Naive thymus-derived CD4-positive, alpha-beta T cell (primary cell): ENCODE measurements around the gene CNPY2. TPM values are rescaled to one million over a fixed set of nuclear protein-coding genes. Genes with fewer than 3 reads are reported as not detected.

Source experiments
- ATAC-seq: fragments of 150-1000 bp; cut with Tn5 transposase; 2 replicates; pipeline ENCODE4 v1.10.0; 2021; ENCODE audit warnings: mild to moderate bottlenecking, moderate library complexity
- CTCF ChIA-PET: fragments of 350-600 bp; sonication (Branson Sonifier 250); formaldehyde crosslinking; loops from one replicate; lab custom pipeline; 2021; ENCODE audit warnings: antibody characterized with exemption; lab: Charles Lee
- POLR2A ChIA-PET: fragments of 350-600 bp; sonication (Branson Sonifier 250); formaldehyde crosslinking; loops from one replicate; lab custom pipeline; 2021; ENCODE audit warnings: antibody characterized with exemption, inconsistent platforms; lab: Charles Lee
- DNase-seq, 9 donors: peaks; one replicate each; pipeline versions ENCODE4 v3.0.0 to v3.0.0-alpha.2; 2020 to 2022; ENCODE audit warnings: mixed read lengths in 1 of 9
- H3K27ac ChIP-seq: one replicate; pipeline ENCODE4 v1.7.0; 2013; ENCODE audit warnings: mild to moderate bottlenecking, low read depth, low read length, moderate library complexity
- H3K27me3 ChIP-seq, 2 donors: one replicate each; pipeline ENCODE4 v1.7.0; 2013; ENCODE audit warnings: low read length in 2 of 2, mild to moderate bottlenecking in 2 of 2, moderate library complexity in 2 of 2; ENCODE audit not compliant: control insufficient read depth in 2 of 2, insufficient read depth in 2 of 2
- H3K36me3 ChIP-seq, 3 experiments: 1 replicate in 2 of 3; 2 replicates in 1 of 3; pipeline ENCODE4 v1.7.0; 2013; ENCODE audit warnings: low read length in 3 of 3, mild to moderate bottlenecking in 3 of 3, moderate library complexity in 1 of 3; ENCODE audit not compliant: insufficient read depth in 3 of 3, control insufficient read depth in 2 of 3
- H3K4me1 ChIP-seq, 2 donors: one replicate each; pipeline ENCODE4 v1.7.0; 2013; ENCODE audit warnings: low read length in 2 of 2, mild to moderate bottlenecking in 2 of 2, moderate library complexity in 1 of 2; ENCODE audit not compliant: control insufficient read depth in 2 of 2, insufficient read depth in 2 of 2
- H3K4me3 ChIP-seq: 2 replicates; pipeline ENCODE4 v1.7.0; 2013; ENCODE audit warnings: mild to moderate bottlenecking, low read length
- H3K9me3 ChIP-seq, 3 experiments: 1 replicate in 2 of 3; 2 replicates in 1 of 3; pipeline ENCODE4 v1.7.0; 2013; ENCODE audit warnings: low read length in 3 of 3; ENCODE audit not compliant: control insufficient read depth in 2 of 3
- H3K27ac Mint-ChIP-seq, 9 donors: one replicate each; pipeline ENCODE4 v1.8.0; 2020 to 2022; ENCODE audit warnings: mixed read lengths in 9 of 9, mild to moderate bottlenecking in 8 of 9, moderate library complexity in 5 of 9, inconsistent platforms in 2 of 9
- H3K27me3 Mint-ChIP-seq, 5 donors: one replicate each; pipeline ENCODE4 v1.8.0; 2021 to 2022; ENCODE audit warnings: mixed read lengths in 5 of 5, mild to moderate bottlenecking in 1 of 5
- H3K36me3 Mint-ChIP-seq, 5 donors: one replicate each; pipeline ENCODE4 v1.8.0; 2020 to 2022; ENCODE audit warnings: mixed read lengths in 5 of 5, mild to moderate bottlenecking in 3 of 5, inconsistent platforms in 1 of 5
- H3K4me1 Mint-ChIP-seq, 7 donors: one replicate each; pipeline ENCODE4 v1.8.0; 2020 to 2022; ENCODE audit warnings: mixed read lengths in 7 of 7, mild to moderate bottlenecking in 3 of 7, inconsistent platforms in 1 of 7
- H3K4me3 Mint-ChIP-seq, 10 donors: one replicate each; pipeline ENCODE4 v1.8.0; 2020 to 2022; ENCODE audit warnings: mild to moderate bottlenecking in 10 of 10, mixed read lengths in 10 of 10, moderate library complexity in 6 of 10, inconsistent platforms in 2 of 10
- H3K9me3 Mint-ChIP-seq, 11 donors: one replicate each; pipeline ENCODE4 v1.8.0; 2020 to 2022; ENCODE audit warnings: mixed read lengths in 11 of 11, mild to moderate bottlenecking in 4 of 11, inconsistent platforms in 1 of 11, moderate library complexity in 1 of 11
- intact Hi-C, 2 donors: fragments of 100-400 bp; cut with micrococcal nuclease; formaldehyde crosslinking; loops; one replicate each; pipeline ENCODE4 v1.15.1; 2023
- polyA plus RNA-seq, 2 donors: library from polyadenylated mRNA; unstranded; fragments of 300-500 nt; fragmentation: Illumina TruSeq; gene quantifications; one replicate each; pipeline ENCODE4 v1.2.3, GENCODE V29; 2021
- total RNA-seq, 6 experiments: library from RNA in 5 of 6; stranded (reverse) in 5 of 6; gene quantifications; 1 replicate in 5 of 6; 2 replicates in 1 of 6; pipeline ENCODE4 v1.2.3 and lab custom pipeline; 2021 to 2026

The CNPY2 gene
- total and polyA plus RNA-seq, 7 experiments from 2014 or later, result 48.4 to 184 (median 89.9) TPM

GRCh38 chr12:56298828-56299227 lies 17.0 kb downstream of the CNPY2 start:
- H3K4me3 Mint-ChIP-seq, result peak overlapping the region; percentile 93 to 100 (median 96)
- DNase-seq (peak in 1 of 9 donors; percentile 2), ATAC-seq (no peak)
- H3K4me1 Mint-ChIP-seq, result peaks cover 27 to 67% (median 55%) of the 10 kb centered on the region in 7 donors
- Histone ChIP-seq H3K27me3 (no peaks in the 10 kb centered on the region), H3K4me3 (peak overlapping the region; percentile 73), H3K9me3 (no peaks in the 10 kb centered on the region), H3K36me3 (peaks cover 0 to 15% (median 0%) of the 10 kb centered on the region in 3 experiments), H3K27ac (peak overlapping the region; percentile 94), H3K4me1 (peaks cover 26 to 48% of the 10 kb centered on the region in 2 donors)
- peak overlapping the region; percentile 93 to 99 (median 96) for H3K27ac Mint-ChIP-seq
- H3K9me3 Mint-ChIP-seq, result no peaks in the 10 kb centered on the region
- intact Hi-C loops, result no loop called here
- no peaks in the 10 kb centered on the region for H3K27me3 Mint-ChIP-seq
- H3K36me3 Mint-ChIP-seq, result peaks cover 0 to 14% (median 4%) of the 10 kb centered on the region in 5 donors
- ChIA-PET POLR2A (interaction anchor here (0.6 to 3.6 kb wide), 10 partner anchors 9 to 197 kb away, joined by 3 to 18 read pairs (median 4); partner anchors contain the start of genes RNF41, SMARCC2 and STAT2), CTCF (interaction anchor here (0.8 to 1.9 kb wide), 3 partner anchors 165 to 561 kb away, joined by 3 to 5 read pairs (median 3); no protein-coding TSS in a partner anchor)

- ATAC-seq, result no peak
- H3K9me3 ChIP-seq, result no peaks in the 10 kb centered on the region
- H3K36me3 Mint-ChIP-seq, result peaks cover 0 to 16% (median 4%) of the 10 kb centered on the region in 5 donors
- no peaks in the 10 kb centered on the region for H3K9me3 Mint-ChIP-seq
- H3K4me1 Mint-ChIP-seq, result peaks cover 30 to 73% (median 61%) of the 10 kb centered on the region in 7 donors
- ChIA-PET POLR2A (interaction anchor here (0.6 to 3.6 kb wide), 5 partner anchors 11 to 167 kb away, joined by 3 to 18 read pairs (median 4); partner anchors contain the start of gene RNF41), CTCF (interaction anchor here (0.9 to 1.0 kb wide), 2 partner anchors 78 to 166 kb away, joined by 3 read pairs; no protein-coding TSS in a partner anchor)
- no peak overlapping the region for H3K4me3 ChIP-seq
- H3K27me3 Mint-ChIP-seq, result no peaks in the 10 kb centered on the region
- intact Hi-C loops, result no loop called here
- peak overlapping the region in 8 of 10 donors; percentile 29 to 100 (median 61) for H3K4me3 Mint-ChIP-seq
- H3K36me3 ChIP-seq, result peaks cover 0 to 17% (median 3%) of the 10 kb centered on the region in 3 experiments
- no peak for DNase-seq
- H3K27me3 ChIP-seq, result no peaks in the 10 kb centered on the region
- H3K27ac Mint-ChIP-seq, result peak overlapping the region in 6 of 9 donors; percentile 6 to 96 (median 44)
- peaks cover 26 to 48% of the 10 kb centered on the region in 2 donors for H3K4me1 ChIP-seq
- no peak overlapping the region for H3K27ac ChIP-seq
These were observed 18.4 kb downstream of the CNPY2 start for GRCh38 chr12:56297400-56297799.

DNA sequence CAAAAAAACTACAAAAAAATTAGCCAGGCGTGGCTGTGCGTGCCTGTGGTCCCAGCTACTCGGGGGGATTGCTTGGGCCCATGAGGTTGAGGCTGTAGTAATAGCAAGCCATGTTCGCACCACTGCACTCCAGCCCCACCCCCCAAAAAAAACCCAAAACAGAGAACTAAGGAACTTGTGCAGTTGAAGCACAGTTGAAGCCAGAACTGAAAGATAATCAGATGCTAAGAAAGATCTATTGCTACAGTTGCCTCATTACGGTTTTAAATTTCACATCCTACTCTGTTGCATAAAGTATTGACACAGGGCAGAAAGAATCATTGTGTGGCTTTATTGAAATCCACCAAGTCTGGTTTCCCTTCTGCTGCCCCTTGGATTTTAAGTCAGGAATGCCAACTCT lies 19.5 kb downstream of the CNPY2 start:
- Histone ChIP-seq H3K9me3 (no peaks in the 10 kb centered on the region), H3K4me1 (peaks cover 33 to 45% of the 10 kb centered on the region in 2 donors), H3K4me3 (no peak overlapping the region), H3K27me3 (no peaks in the 10 kb centered on the region), H3K27ac (no peak overlapping the region), H3K36me3 (peaks cover 3 to 17% (median 4%) of the 10 kb centered on the region in 3 experiments)
- Mint-ChIP-seq H3K36me3 (peaks cover 1 to 16% (median 5%) of the 10 kb centered on the region in 5 donors), H3K4me1 (peaks cover 29 to 70% (median 58%) of the 10 kb centered on the region in 7 donors), H3K4me3 (peak overlapping the region in 4 of 10 donors; percentile 23 to 45 (median 36)), H3K27ac (peak overlapping the region in 4 of 9 donors; percentile 2 to 93 (median 24)), H3K27me3 (no peaks in the 10 kb centered on the region), H3K9me3 (no peaks in the 10 kb centered on the region)
- POLR2A ChIA-PET, result no interaction called here
- no peak for ATAC-seq
- CTCF ChIA-PET, result no interaction called here
- no peak for DNase-seq
- intact Hi-C loops, result no loop called here

- H3K27ac ChIP-seq, result no peak overlapping the region
- H3K36me3 ChIP-seq, result peaks cover 3 to 11% (median 9%) of the 10 kb centered on the region in 3 experiments
- H3K27ac Mint-ChIP-seq, result peak overlapping the region in 2 of 9 donors; percentile 22 to 41
- H3K9me3 Mint-ChIP-seq, result no peaks in the 10 kb centered on the region
- H3K9me3 ChIP-seq, result no peaks in the 10 kb centered on the region
- peaks cover 25 to 65% (median 57%) of the 10 kb centered on the region in 7 donors for H3K4me1 Mint-ChIP-seq
- POLR2A ChIA-PET, result no interaction called here
- H3K36me3 Mint-ChIP-seq, result peaks cover 4 to 20% (median 8%) of the 10 kb centered on the region in 5 donors
- H3K4me1 ChIP-seq, result peaks cover 17 to 38% of the 10 kb centered on the region in 2 donors
- H3K27me3 ChIP-seq, result no peaks in the 10 kb centered on the region
- CTCF ChIA-PET, result interaction anchor here (1.9 kb wide), 1 partner anchor 104 kb away, joined by 4 read pairs; the partner anchor contains the start of gene SMARCC2
- H3K27me3 Mint-ChIP-seq, result no peaks in the 10 kb centered on the region
- no peak overlapping the region for H3K4me3 ChIP-seq
- DNase-seq, result no peak
- no peak for ATAC-seq
- peak overlapping the region in 3 of 10 donors; percentile 5 to 16 (median 15) for H3K4me3 Mint-ChIP-seq
- intact Hi-C loops, result no loop called here
These were observed 22.0 kb downstream of the CNPY2 start for GRCh38 chr12:56293795-56294194.

DNA sequence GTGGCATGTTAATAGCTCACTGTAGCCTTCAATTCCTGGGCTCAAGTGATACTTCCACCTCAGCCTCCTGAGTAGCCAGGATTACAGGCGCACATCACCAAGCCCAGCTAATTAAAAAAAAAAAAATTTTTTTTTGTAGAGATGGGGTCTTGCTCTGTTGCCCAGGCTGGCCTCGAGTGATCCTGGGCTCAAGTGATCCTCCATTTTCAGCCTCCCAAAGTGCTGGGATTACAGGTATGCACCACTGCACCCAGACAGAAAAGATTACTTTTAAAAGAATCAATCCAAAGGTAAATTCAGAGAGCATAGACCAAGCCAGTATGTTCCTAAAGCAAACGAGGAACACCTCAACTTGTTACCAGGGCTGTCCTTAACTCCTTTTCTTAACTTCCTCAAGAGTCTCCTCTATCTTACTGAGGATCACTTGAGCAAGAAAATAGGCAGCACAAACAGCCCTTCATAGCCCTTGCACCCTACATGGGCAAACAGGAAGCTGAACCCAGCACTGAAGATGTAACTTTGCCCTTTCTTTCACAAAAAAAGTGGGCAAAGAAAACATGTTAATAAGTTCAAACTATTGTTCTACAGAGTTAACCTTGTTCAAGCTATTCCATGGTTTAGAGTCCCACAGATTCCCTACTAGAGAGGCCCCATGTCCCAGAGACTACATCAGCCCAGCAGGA lies 26.9 kb downstream of the CNPY2 start:
- CTCF ChIA-PET, result interaction anchor here (0.6 to 4.6 kb wide), 2 partner anchors 21 to 175 kb away, joined by 3 to 22 read pairs; no protein-coding TSS in a partner anchor
- Mint-ChIP-seq H3K36me3 (peaks cover 4 to 16% (median 12%) of the 10 kb centered on the region in 5 donors), H3K27me3 (no peaks in the 10 kb centered on the region), H3K4me3 (peak overlapping the region in 1 of 10 donors; percentile 47), H3K9me3 (no peaks in the 10 kb centered on the region), H3K4me1 (peaks cover 12 to 37% (median 35%) of the 10 kb centered on the region in 7 donors), H3K27ac (peak overlapping the region in 2 of 9 donors; percentile 51 to 53)
- DNase-seq, result no peak
- POLR2A ChIA-PET, result interaction anchor here (0.7 to 2.7 kb wide), 3 partner anchors 9 to 52 kb away, joined by 3 to 10 read pairs (median 4); partner anchors contain the start of gene CS
- H3K36me3 ChIP-seq, result peaks cover 10 to 20% (median 16%) of the 10 kb centered on the region in 3 experiments
- no peaks in the 10 kb centered on the region for H3K27me3 ChIP-seq
- no peak overlapping the region for H3K27ac ChIP-seq
- intact Hi-C loops, result no loop called here
- H3K4me1 ChIP-seq, result peaks cover 9 to 13% of the 10 kb centered on the region in 2 donors
- H3K9me3 ChIP-seq, result no peaks in the 10 kb centered on the region
- ATAC-seq, result no peak
- H3K4me3 ChIP-seq, result no peak overlapping the region

DNA sequence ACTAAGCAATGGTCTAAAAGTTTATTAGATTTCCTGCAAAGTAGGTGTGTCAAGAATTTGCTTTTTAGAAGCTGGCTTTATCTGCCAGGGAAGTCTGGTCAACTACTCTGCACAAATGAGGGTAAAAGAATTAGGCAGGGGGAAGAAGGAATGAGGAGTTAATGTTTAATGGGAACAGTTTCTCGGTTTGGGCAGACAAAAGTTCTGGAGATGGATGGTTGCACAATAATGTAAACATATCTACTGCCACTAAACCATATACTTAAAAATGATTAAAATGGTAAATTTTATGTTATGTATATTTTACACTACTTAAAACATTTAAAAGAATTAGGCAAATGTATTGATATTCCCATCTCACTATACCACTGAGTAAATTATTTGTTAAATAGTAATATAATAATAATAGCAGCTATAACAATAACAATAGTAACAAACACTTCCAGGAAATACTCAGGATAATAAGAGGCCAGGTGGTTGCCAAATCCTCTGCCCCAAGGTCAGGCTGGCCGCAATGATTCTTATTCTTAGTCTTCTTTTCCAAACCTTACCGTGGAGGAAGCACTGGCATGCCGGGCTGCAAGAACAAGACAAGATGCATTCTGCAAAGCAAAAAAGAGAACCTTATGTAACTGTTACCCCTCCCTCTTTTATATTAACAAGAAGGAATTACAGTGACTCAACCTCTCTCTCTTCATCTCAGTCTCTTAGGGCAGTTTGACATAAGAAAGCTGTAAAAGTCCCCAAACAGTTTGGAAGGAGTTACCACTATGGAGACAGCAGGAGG lies 29.6 kb downstream of the CNPY2 start:
- ChIA-PET POLR2A (interaction anchor here (0.6 to 1.8 kb wide), 6 partner anchors 12 to 178 kb away, joined by 3 to 5 read pairs (median 3); partner anchors contain the start of genes ANKRD52 and CNPY2), CTCF (interaction anchor here (0.6 to 2.7 kb wide), 2 partner anchors 178 to 786 kb away, joined by 3 to 8 read pairs; no protein-coding TSS in a partner anchor)
- Histone ChIP-seq H3K27ac (no peak overlapping the region), H3K36me3 (peaks cover 12 to 44% (median 23%) of the 10 kb centered on the region in 3 experiments), H3K9me3 (no peaks in the 10 kb centered on the region), H3K4me3 (no peak overlapping the region), H3K4me1 (peaks cover 2 to 6% of the 10 kb centered on the region in 2 donors), H3K27me3 (no peaks in the 10 kb centered on the region)
- Mint-ChIP-seq H3K36me3 (peaks cover 2 to 35% (median 17%) of the 10 kb centered on the region in 5 donors), H3K27me3 (no peaks in the 10 kb centered on the region), H3K9me3 (no peaks in the 10 kb centered on the region), H3K27ac (peak overlapping the region in 4 of 9 donors; percentile 17 to 65 (median 32)), H3K4me3 (no peak overlapping the region), H3K4me1 (peaks cover 3 to 24% (median 18%) of the 10 kb centered on the region in 7 donors)
- intact Hi-C loops, result no loop called here
- DNase-seq (no peak), ATAC-seq (no peak)
